Heart left ventricle (tissue), 16 donors: Measurements from ENCODE around the gene FARSB. TPM values are rescaled to one million over a fixed set of nuclear protein-coding genes. Genes with fewer than 3 reads are reported as not detected.

Experiments used
- ATAC-seq, 4 donors: fragments of 200-7000 bp; cut with Tn5 transposase; one replicate each; pipeline ENCODE4 v1.9.1; 2020 to 2022; ENCODE audit warnings: moderate library complexity in 4 of 4, mild to moderate bottlenecking in 3 of 4, moderate number of reproducible peaks in 1 of 4
- DNase-seq, 5 donors: peaks; one replicate each; pipeline ENCODE4 v3.0.0-alpha.2; 2020
- H3K27ac ChIP-seq, 12 donors: fragments of 200-600 bp; sonication (generic) in 4 of 12; one replicate each; pipeline versions ENCODE4 v1.5.0 to v1.8.0; 2016 to 2022; ENCODE audit warnings: mild to moderate bottlenecking in 2 of 12
- H3K27me3 ChIP-seq, 9 donors: fragments of 200-600 bp; sonication (generic) in 2 of 9; one replicate each; pipeline versions ENCODE4 v1.5.1 to v1.8.0; 2016 to 2022; ENCODE audit warnings: mild to moderate bottlenecking in 3 of 9
- H3K36me3 ChIP-seq, 9 donors: fragments of 200-600 bp; sonication (generic) in 2 of 9; one replicate each; pipeline versions ENCODE4 v1.5.0 to v1.8.0; 2018 to 2022; ENCODE audit warnings: mild to moderate bottlenecking in 2 of 9
- H3K4me1 ChIP-seq, 12 donors: fragments of 200-600 bp; sonication (generic) in 4 of 12; one replicate each; pipeline versions ENCODE4 v1.5.0 to v1.8.0; 2016 to 2022; ENCODE audit warnings: mild to moderate bottlenecking in 3 of 12
- H3K4me3 ChIP-seq, 12 donors: fragments of 200-600 bp; sonication (generic) in 4 of 12; one replicate each; pipeline versions ENCODE4 v1.5.0 to v1.8.0; 2017 to 2022; ENCODE audit warnings: mild to moderate bottlenecking in 9 of 12, moderate library complexity in 4 of 12
- H3K9me3 ChIP-seq, 12 donors: fragments of 200-600 bp; sonication (generic) in 4 of 12; one replicate each; pipeline versions ENCODE4 v1.5.0 to v1.8.0; 2016 to 2022; ENCODE audit warnings: mild to moderate bottlenecking in 1 of 12
- CTCF ChIP-seq, 12 donors: fragments of 200-600 bp; sonication (generic) in 4 of 12; IDR thresholded peaks; one replicate each; pipeline versions ENCODE4 v1.5.0 to v1.8.0; 2018 to 2022; ENCODE audit warnings: antibody characterized with exemption in 12 of 12, mild to moderate bottlenecking in 5 of 12
- POLR2A ChIP-seq, 2 donors: fragments of 450-650 bp; IDR thresholded peaks; one replicate each; pipeline ENCODE4 v1.6.1; 2017; ENCODE audit warnings: antibody characterized with exemption in 2 of 2, mild to moderate bottlenecking in 2 of 2, moderate library complexity in 2 of 2
- WGBS, 4 donors: extraction: QIAGEN DNeasy Blood & Tissue Kit in 2 of 4; methylation state at CpG; one replicate each; pipeline versions ENCODE4 v1.1.5 to v1.1.7; 2013 to 2018; 5-methylcytosine and 5-hydroxymethylcytosine counted together
- intact Hi-C, 10 donors: fragments of 100-400 bp; cut with DNase I; formaldehyde crosslinking; loops; one replicate each; pipeline versions ENCODE4 v1.11.1 to v1.14.2; 2022
- polyA plus RNA-seq, 2 donors: library from polyadenylated mRNA; stranded (reverse); fragments of 200-250 nt; gene quantifications; one replicate each; pipeline ENCODE4 v1.2.3, GENCODE V29; 2013
- total RNA-seq, 9 donors: library from RNA; depleted of rRNA in 2 of 9; stranded (reverse); fragments of >200 nt in 2 of 9; fragmentation: NEBNext Ultra II Directional in 3 of 9; extraction: Animal tissue kit (Norgen Biotek cat#: 25700) in 3 of 9; gene quantifications; one replicate each; pipeline versions ENCODE4 v1.1.0 to v1.2.4, GENCODE V29; 2016 to 2023
- donor health status: ischemic (EF 13 %, LVEDD 7.1; RV severe dilation, severe dysfunction).
- donor health status: healthy with polysubstance abuse.
- donor health status: DM: no; HTN: yes; CAD: no.
- donor health status: DM: no; HTN: no; CAD: no.
- donor health status: ischemic (EF 25% LVEDD 6.9; RV normal size, moderate dysfunction).
- donor health status: ischemic (EF 25% LVEDD 5.7; RV mildly dilated, moderate dysfunction).
- donor health status: healthy.
- donor health status: DM: yes; HTN: yes; CAD: no.
- donor health status: ischemic (EF 35%, LVEDD 5.7; RV mildly dilated, moderate dysfunction).
- donor health status: nonischemic (EF 11% LVEDD 7.7; RV severe dilation, severe dysfunction).
- donor health status: DM: yes; HTN: yes; CAD: no.
- donor health status: PGD.
- donor health status: ischemic (EF 29% LVEDD 5.4; RV normal size, mild dysfunction).
- donor health status: nonischemic (EF 23%, LVEDD 6.1; RV moderate dilation, normal function).

The FARSB gene
- total and polyA plus RNA-seq, 11 donors, result 9.8 to 29.2 (median 19.5) TPM

- ATAC-seq (no peak), DNase-seq (no peak)
- intact Hi-C loops, result loop anchor here in 3 of 10 donors (5.0 to 10.0 kb wide), 3 partner anchors 37 to 515 kb away; partner anchors contain the start of gene SGPP2 (in 1 of the 3)
- TF ChIP-seq POLR2A (IDR thresholded peaks at IDR 0.05) (no peak), CTCF (IDR thresholded peaks at IDR 0.05) (no peak)
- Histone ChIP-seq H3K27me3 (no peaks in the 10 kb centered on the region), H3K4me3 (no peak overlapping the region), H3K36me3 (peaks cover 0 to 29% (median 16%) of the 10 kb centered on the region in 9 donors), H3K9me3 (no peaks in the 10 kb centered on the region), H3K4me1 (peaks cover 0 to 34% (median 14%) of the 10 kb centered on the region in 12 donors), H3K27ac (no peak overlapping the region)
- 88 to 100% (median 92%) methylated on average over 1 of the region's 1 CpG for WGBS, 4 donors
Measured at GRCh38 chr2:222569826-222570225, 86.1 kb downstream of the FARSB start.

- peak in 4 of 5 donors; percentile 15 to 68 (median 50) for DNase-seq
- Histone ChIP-seq H3K27me3 (no peaks in the 10 kb centered on the region), H3K9me3 (no peaks in the 10 kb centered on the region), H3K4me3 (no peak overlapping the region), H3K4me1 (peaks cover 0 to 34% (median 14%) of the 10 kb centered on the region in 12 donors), H3K36me3 (peaks cover 0 to 29% (median 10%) of the 10 kb centered on the region in 9 donors), H3K27ac (no peak overlapping the region)
- TF ChIP-seq CTCF (IDR thresholded peaks at IDR 0.05), result no peak
- TF ChIP-seq POLR2A (IDR thresholded peaks at IDR 0.05), result no peak
- WGBS, 4 donors, result 26 to 47% (median 32%) methylated on average over 4 of the region's 4 CpGs
- peak; percentile 44 to 65 (median 51) for ATAC-seq
- intact Hi-C loops, result loop anchor here in 2 of 10 donors (5.0 to 10.0 kb wide), 2 partner anchors 38 to 514 kb away; no protein-coding TSS in a partner anchor
Measured at GRCh38 chr2:222568865-222569264, 87.0 kb downstream of the FARSB start.

DNA sequence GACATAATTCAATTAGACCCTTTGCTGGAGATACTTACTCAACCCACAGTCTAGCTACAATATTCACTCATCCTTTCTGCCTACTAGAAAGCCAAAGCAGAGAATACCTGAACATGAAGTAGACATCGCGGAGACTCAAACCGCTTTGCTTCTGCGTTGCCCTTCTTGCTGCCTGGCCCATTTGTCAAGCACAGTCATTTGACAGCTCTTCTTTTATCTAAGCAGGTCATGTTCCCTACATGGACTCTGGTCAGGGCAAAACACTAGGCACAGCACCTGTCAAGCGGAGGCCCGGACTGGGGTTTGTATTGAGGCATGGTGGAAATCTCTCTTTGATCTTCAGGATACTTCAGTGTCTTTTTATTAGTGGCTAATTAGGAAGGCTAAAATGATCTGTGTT lies 89.7 kb downstream of the FARSB start:
- WGBS, 4 donors, result 67 to 80% (median 75%) methylated on average over 6 of the region's 6 CpGs
- H3K27me3 ChIP-seq, result no peaks in the 10 kb centered on the region
- TF ChIP-seq POLR2A (IDR thresholded peaks at IDR 0.05) (no peak), CTCF (IDR thresholded peaks at IDR 0.05) (no peak)
- H3K4me3 ChIP-seq, result no peak overlapping the region
- H3K36me3 ChIP-seq, result peaks cover 0 to 18% (median 4%) of the 10 kb centered on the region in 9 donors
- H3K27ac ChIP-seq, result no peak overlapping the region
- DNase-seq, result peak in 1 of 5 donors; percentile 32
- peak in 2 of 4 donors; percentile 57 to 66 for ATAC-seq
- H3K9me3 ChIP-seq, result no peaks in the 10 kb centered on the region
- intact Hi-C loops, result loop anchor here in 2 of 10 donors (5.0 to 10.0 kb wide), 2 partner anchors 41 to 511 kb away; no protein-coding TSS in a partner anchor
- peaks cover 0 to 19% (median 0%) of the 10 kb centered on the region in 12 donors for H3K4me1 ChIP-seq

GRCh38 chr2:222563936-222564335 lies 92.0 kb downstream of the FARSB start:
- ATAC-seq, result no peak
- Histone ChIP-seq H3K9me3 (no peaks in the 10 kb centered on the region), H3K27me3 (no peaks in the 10 kb centered on the region), H3K4me1 (peaks cover 0 to 15% (median 0%) of the 10 kb centered on the region in 12 donors), H3K4me3 (no peak overlapping the region), H3K36me3 (peaks cover 0 to 16% (median 0%) of the 10 kb centered on the region in 9 donors), H3K27ac (no peak overlapping the region)
- no peak for DNase-seq
- intact Hi-C loops, result loop anchor here in 6 of 10 donors (5.0 to 10.0 kb wide), 3 partner anchors 247 to 509 kb away; no protein-coding TSS in a partner anchor
- TF ChIP-seq POLR2A (IDR thresholded peaks at IDR 0.05) (no peak), CTCF (IDR thresholded peaks at IDR 0.05) (no peak)
- 84 to 90% (median 87%) methylated on average over 6 of the region's 6 CpGs for WGBS, 4 donors
